ENCODE data around the gene CLCA1. TPM values are rescaled to one million over a fixed set of nuclear protein-coding genes. Genes with fewer than 3 reads are reported as not detected.
A peak's percentile ranks its signal among the peaks of the same experiment; 100 is the strongest.

Gene CLCA1
- total RNA-seq, 2 experiments from 2014 or later, result not detected

DNA sequence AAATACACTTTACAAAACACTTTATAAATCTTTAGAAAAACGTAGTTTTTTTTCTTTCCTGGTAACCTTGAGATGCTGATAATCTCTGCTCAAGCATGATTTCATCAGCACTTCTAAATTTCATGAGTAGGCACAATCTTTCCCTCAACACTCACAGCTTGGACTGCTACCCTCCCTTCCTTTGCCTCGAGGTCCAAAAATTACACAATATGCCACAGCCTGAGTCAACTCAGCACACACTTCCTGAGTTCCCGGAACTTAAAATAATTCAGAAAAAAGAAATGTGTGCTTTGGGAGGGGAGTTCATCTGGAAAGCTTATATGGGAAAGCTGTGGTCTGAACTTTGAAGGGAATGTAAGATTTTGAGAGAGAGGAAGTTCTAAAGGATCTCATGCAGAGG, 38.9 kb upstream of the CLCA1 start:
- TF ChIP-seq, protein P1, sequence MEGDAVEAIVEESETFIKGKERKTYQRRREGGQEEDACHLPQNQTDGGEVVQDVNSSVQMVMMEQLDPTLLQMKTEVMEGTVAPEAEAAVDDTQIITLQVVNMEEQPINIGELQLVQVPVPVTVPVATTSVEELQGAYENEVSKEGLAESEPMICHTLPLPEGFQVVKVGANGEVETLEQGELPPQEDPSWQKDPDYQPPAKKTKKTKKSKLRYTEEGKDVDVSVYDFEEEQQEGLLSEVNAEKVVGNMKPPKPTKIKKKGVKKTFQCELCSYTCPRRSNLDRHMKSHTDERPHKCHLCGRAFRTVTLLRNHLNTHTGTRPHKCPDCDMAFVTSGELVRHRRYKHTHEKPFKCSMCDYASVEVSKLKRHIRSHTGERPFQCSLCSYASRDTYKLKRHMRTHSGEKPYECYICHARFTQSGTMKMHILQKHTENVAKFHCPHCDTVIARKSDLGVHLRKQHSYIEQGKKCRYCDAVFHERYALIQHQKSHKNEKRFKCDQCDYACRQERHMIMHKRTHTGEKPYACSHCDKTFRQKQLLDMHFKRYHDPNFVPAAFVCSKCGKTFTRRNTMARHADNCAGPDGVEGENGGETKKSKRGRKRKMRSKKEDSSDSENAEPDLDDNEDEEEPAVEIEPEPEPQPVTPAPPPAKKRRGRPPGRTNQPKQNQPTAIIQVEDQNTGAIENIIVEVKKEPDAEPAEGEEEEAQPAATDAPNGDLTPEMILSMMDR (IDR thresholded peaks at IDR 0.05), result no peak
- DNase-seq, result peak in 3 of 14 experiments; percentile 16 to 55 (median 42)
- no peak for ATAC-seq (ENCODE audit: poor library complexity)
- Histone ChIP-seq H3K27ac (ENCODE audit: low read depth in 1 of 2, low read length in 2 of 2) (no peak overlapping the region), H3K9me3 (ENCODE audit: control insufficient read depth in 1 of 2, insufficient read depth in 1 of 2, low read length in 2 of 2) (no peaks in the 10 kb centered on the region), H3K4me3 (ENCODE audit: low read length) (no peak overlapping the region), H3K36me3 (ENCODE audit: insufficient read depth, low read length) (no peaks in the 10 kb centered on the region), H3K27me3 (ENCODE audit: control insufficient read depth in 1 of 2, insufficient read depth in 2 of 2, low read length in 2 of 2) (peaks cover 2 to 4% of the 10 kb centered on the region in 2 experiments), H3K4me1 (ENCODE audit: insufficient read depth, low read length) (peaks cover 3% of the 10 kb centered on the region)
- H3K27me3 Mint-ChIP-seq, result peaks cover 7% of the 10 kb centered on the region
- H3K9me3 Mint-ChIP-seq, result no peaks in the 10 kb centered on the region
- no peak overlapping the region for H3K27ac Mint-ChIP-seq
- H3K4me3 Mint-ChIP-seq, result no peak overlapping the region
- H3K4me1 Mint-ChIP-seq (ENCODE audit: low read depth), result no peaks in the 10 kb centered on the region
- CTCF ChIA-PET, result no interaction called here
- intact Hi-C loops (cut with DNase I, micrococcal nuclease), result no loop called here
- H3K36me3 Mint-ChIP-seq (ENCODE audit: low read depth), result no peaks in the 10 kb centered on the region
- POLR2A ChIA-PET, result interaction anchor here (0.8 to 1.7 kb wide), 2 partner anchors 12 to 34 kb away, joined by 3 to 5 read pairs; partner anchors contain the start of gene ODF2L

DNA sequence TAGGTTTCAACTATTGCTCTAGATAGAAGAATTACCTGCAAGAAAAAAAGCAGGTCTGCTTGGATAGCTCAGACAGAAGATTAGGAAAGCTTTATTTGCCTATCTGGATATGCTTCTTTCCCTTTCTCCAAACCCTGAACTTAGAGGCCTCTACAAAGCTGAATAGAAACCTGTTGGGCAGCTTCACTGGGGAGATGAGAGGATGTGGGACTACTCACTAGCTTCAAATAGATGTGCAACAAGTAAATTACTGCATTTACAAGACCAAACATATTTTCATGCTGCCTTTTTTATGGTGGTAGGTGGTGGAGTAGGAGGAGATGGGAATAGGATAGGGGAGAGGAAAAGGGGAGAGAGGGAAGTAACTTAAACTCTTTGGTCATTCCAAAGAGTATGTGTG, 38.4 kb upstream of the CLCA1 start:
- ChIA-PET POLR2A (interaction anchor here (0.8 to 1.7 kb wide), 2 partner anchors 11 to 34 kb away, joined by 3 to 5 read pairs; partner anchors contain the start of gene ODF2L), CTCF (no interaction called here)
- Histone ChIP-seq H3K4me1 (ENCODE audit: insufficient read depth, low read length) (peaks cover 3% of the 10 kb centered on the region), H3K9me3 (ENCODE audit: control insufficient read depth in 1 of 2, insufficient read depth in 1 of 2, low read length in 2 of 2) (no peaks in the 10 kb centered on the region), H3K4me3 (ENCODE audit: low read length) (no peak overlapping the region), H3K27ac (ENCODE audit: low read depth in 1 of 2, low read length in 2 of 2) (no peak overlapping the region), H3K27me3 (ENCODE audit: control insufficient read depth in 1 of 2, insufficient read depth in 2 of 2, low read length in 2 of 2) (peaks cover 5 to 7% of the 10 kb centered on the region in 2 experiments), H3K36me3 (ENCODE audit: insufficient read depth, low read length) (no peaks in the 10 kb centered on the region)
- ATAC-seq (ENCODE audit: poor library complexity) (no peak), DNase-seq (no peak)
- Mint-ChIP-seq H3K4me3 (no peak overlapping the region), H3K36me3 (ENCODE audit: low read depth) (no peaks in the 10 kb centered on the region), H3K27me3 (peaks cover 7% of the 10 kb centered on the region), H3K4me1 (ENCODE audit: low read depth) (no peaks in the 10 kb centered on the region), H3K9me3 (no peaks in the 10 kb centered on the region), H3K27ac (no peak overlapping the region)
- TF ChIP-seq, protein P1 (IDR thresholded peaks at IDR 0.05), result no peak
- intact Hi-C loops (cut with DNase I, micrococcal nuclease), result no loop called here

DNA sequence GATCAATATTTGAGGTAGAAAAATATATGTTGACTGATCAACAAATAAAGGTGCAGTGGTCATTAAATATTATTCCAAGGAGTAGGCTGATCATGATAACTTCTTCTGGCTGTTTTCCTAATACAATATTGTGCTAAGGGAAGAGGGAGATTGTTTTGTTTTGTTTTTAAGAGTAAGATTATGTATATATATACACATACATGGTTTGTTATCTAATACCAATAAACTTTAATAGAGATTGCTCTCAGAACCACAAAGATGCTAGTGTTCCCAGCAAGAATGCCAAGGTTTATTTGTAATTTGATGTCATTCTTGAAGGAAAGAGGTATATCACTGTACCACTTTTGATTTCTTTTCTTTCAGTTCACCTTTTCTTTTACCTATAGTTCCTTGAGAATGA, 34.7 kb upstream of the CLCA1 start:
- CTCF ChIA-PET, result no interaction called here
- Mint-ChIP-seq H3K9me3 (no peaks in the 10 kb centered on the region), H3K27ac (no peak overlapping the region)

More for the DNA sequence above, 34.7 kb upstream of the CLCA1 start:
- ATAC-seq (ENCODE audit: poor library complexity), result no peak
- intact Hi-C loops (cut with DNase I, micrococcal nuclease), result no loop called here
- no peaks in the 10 kb centered on the region for H3K4me1 Mint-ChIP-seq (ENCODE audit: low read depth)
- no peak overlapping the region for H3K4me3 Mint-ChIP-seq
- TF ChIP-seq, protein P1 (IDR thresholded peaks at IDR 0.05), result no peak
- Histone ChIP-seq H3K27ac (ENCODE audit: low read depth in 1 of 2, low read length in 2 of 2) (no peak overlapping the region), H3K4me3 (ENCODE audit: low read length) (no peak overlapping the region), H3K36me3 (ENCODE audit: insufficient read depth, low read length) (no peaks in the 10 kb centered on the region), H3K4me1 (ENCODE audit: insufficient read depth, low read length) (peaks cover 3% of the 10 kb centered on the region), H3K27me3 (ENCODE audit: control insufficient read depth in 1 of 2, insufficient read depth in 2 of 2, low read length in 2 of 2) (peaks cover 5 to 7% of the 10 kb centered on the region in 2 experiments), H3K9me3 (ENCODE audit: control insufficient read depth in 1 of 2, insufficient read depth in 1 of 2, low read length in 2 of 2) (no peaks in the 10 kb centered on the region)
- DNase-seq, result no peak
- peaks cover 14% of the 10 kb centered on the region for H3K27me3 Mint-ChIP-seq
- H3K36me3 Mint-ChIP-seq (ENCODE audit: low read depth), result no peaks in the 10 kb centered on the region
- POLR2A ChIA-PET, result no interaction called here

Data from CD4-positive, alpha-beta T cell (primary cell).